Natural killer cell (primary cell): ENCODE data around the gene NFATC2IP. TPM values are rescaled to one million over a fixed set of nuclear protein-coding genes. Genes with fewer than 3 reads are reported as not detected.

Source experiments
- ATAC-seq, 3 donors: fragments of 150-1000 bp in 2 of 3; fragments of 200-7000 bp in 1 of 3; cut with Tn5 transposase; 1 replicate in 1 of 3; 2 replicates in 2 of 3; pipeline ENCODE4 v1.10.0; 2021; ENCODE audit warnings: mild to moderate bottlenecking in 2 of 3, moderate library complexity in 2 of 3
- DNase-seq, 2 donors: peaks; one replicate each; pipeline versions ENCODE4 v3.0.0 to v3.0.0-alpha.2; 2013 to 2021; ENCODE audit warnings: mixed read lengths in 1 of 2
- H3K27ac ChIP-seq: one replicate; pipeline ENCODE4 v1.5.1; 2013; ENCODE audit warnings: mild to moderate bottlenecking, low read length
- H3K27me3 ChIP-seq: one replicate; pipeline ENCODE4 v1.6.1; 2013; ENCODE audit warnings: low read length; ENCODE audit not compliant: control insufficient read depth, insufficient read depth
- H3K36me3 ChIP-seq: one replicate; pipeline ENCODE4 v1.6.1; 2013; ENCODE audit warnings: low read length; ENCODE audit not compliant: control insufficient read depth, insufficient read depth
- H3K4me1 ChIP-seq: one replicate; pipeline ENCODE4 v1.6.1; 2013; ENCODE audit warnings: low read length; ENCODE audit not compliant: control insufficient read depth, insufficient read depth
- H3K4me3 ChIP-seq: one replicate; pipeline ENCODE4 v1.5.1; 2013; ENCODE audit warnings: low read length
- H3K9me3 ChIP-seq: one replicate; pipeline ENCODE4 v1.6.1; 2013; ENCODE audit warnings: low read length; ENCODE audit not compliant: control insufficient read depth, insufficient read depth
- H3K27ac Mint-ChIP-seq, 2 donors: one replicate each; pipeline ENCODE4 v1.8.0; 2022; ENCODE audit warnings: mild to moderate bottlenecking in 2 of 2, mixed read lengths in 2 of 2, moderate library complexity in 1 of 2
- H3K27me3 Mint-ChIP-seq, 2 donors: one replicate each; pipeline ENCODE4 v1.8.0; 2022; ENCODE audit warnings: low read depth in 2 of 2, mixed read lengths in 2 of 2
- H3K36me3 Mint-ChIP-seq: one replicate; pipeline ENCODE4 v1.8.0; 2022; ENCODE audit warnings: mixed read lengths
- H3K4me1 Mint-ChIP-seq, 2 donors: one replicate each; pipeline ENCODE4 v1.8.0; 2022; ENCODE audit warnings: mixed read lengths in 2 of 2
- H3K4me3 Mint-ChIP-seq: one replicate; pipeline ENCODE4 v1.8.0; 2022; ENCODE audit warnings: mild to moderate bottlenecking, moderate library complexity, mixed read lengths
- H3K9me3 Mint-ChIP-seq, 2 donors: one replicate each; pipeline ENCODE4 v1.8.0; 2022; ENCODE audit warnings: mixed read lengths in 2 of 2
- WGBS: methylation state at CpG from one replicate; pipeline ENCODE4 v1.1.7; 2013; ENCODE audit warnings: missing lambda C conversion rate; ENCODE audit not compliant: insufficient coverage; 5-methylcytosine and 5-hydroxymethylcytosine counted together
- intact Hi-C: fragments of 100-400 bp; cut with micrococcal nuclease; formaldehyde crosslinking; loops from one replicate; pipeline ENCODE4 v1.14.2; 2022
- total RNA-seq, 4 donors: library from RNA; stranded (reverse); fragments of 120-200 nt in 1 of 4; gene quantifications; one replicate each; pipeline versions ENCODE4 v1.2.3 to v1.2.4, GENCODE V29; 2013 to 2022
- TF ChIP-seq, protein P1 (sequence below): fragments of 200-600 bp; IDR thresholded peaks from one replicate; pipeline ENCODE4 v1.8.0; 2022; ENCODE audit warnings: antibody characterized with exemption

Gene NFATC2IP
- total RNA-seq, 3 donors from 2014 or later (not counting 1 experiment from before 2014, with no cell fraction given) = 87.1 to 132 (median 108) TPM

DNA sequence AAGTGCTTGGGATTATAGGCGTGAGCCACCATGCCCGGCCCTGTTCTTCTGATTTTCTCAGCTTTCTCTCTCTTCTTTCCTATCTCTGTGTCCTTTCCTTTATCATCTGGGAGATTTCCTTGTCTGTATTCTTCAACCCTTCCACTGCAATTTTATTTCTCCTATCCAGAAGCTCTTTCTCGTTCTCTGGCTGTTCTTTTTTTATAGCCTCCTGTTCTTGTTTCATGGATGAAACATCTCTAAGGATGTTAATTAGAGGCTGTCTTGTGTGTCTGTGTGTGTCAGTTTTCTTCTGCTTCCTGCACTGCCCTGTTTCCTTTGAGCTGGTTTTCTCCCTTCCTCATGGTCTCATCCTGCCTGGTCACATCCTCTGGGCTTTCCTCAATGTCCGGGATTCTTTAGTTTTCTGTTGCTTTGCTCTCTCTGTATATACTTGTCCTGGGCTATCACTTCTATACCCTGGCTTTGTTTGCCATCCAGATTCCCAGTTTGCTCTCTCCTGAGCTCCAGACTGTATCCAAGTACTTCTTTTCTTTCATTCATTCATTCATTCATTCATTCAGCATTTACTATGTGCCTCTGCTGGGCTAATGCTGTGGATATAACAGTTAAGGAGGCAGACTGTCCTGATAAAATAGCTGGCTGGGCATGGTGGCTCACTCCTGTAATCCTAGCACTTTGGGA, 36.6 kb downstream of the NFATC2IP start:
- Histone ChIP-seq H3K4me1 (peaks cover 71% of the 10 kb centered on the region), H3K27ac (peak overlapping the region; percentile 21), H3K9me3 (no peaks in the 10 kb centered on the region), H3K4me3 (peak overlapping the region; percentile 70), H3K36me3 (peaks cover 41% of the 10 kb centered on the region), H3K27me3 (no peaks in the 10 kb centered on the region)
- DNase-seq = peak in 1 of 2 donors; percentile 26
- no peak for ATAC-seq
- intact Hi-C loops = no loop called here
- Mint-ChIP-seq H3K4me3 (peak overlapping the region; percentile 84), H3K9me3 (peaks cover 0 to 5% of the 10 kb centered on the region in 2 donors), H3K36me3 (no peaks in the 10 kb centered on the region), H3K27ac (peak overlapping the region; percentile 71 to 97), H3K4me1 (peaks cover 29 to 70% of the 10 kb centered on the region in 2 donors), H3K27me3 (no peaks in the 10 kb centered on the region)
- 90% methylated on average over 4 of the region's 4 CpGs for WGBS
- TF ChIP-seq, protein P1, sequence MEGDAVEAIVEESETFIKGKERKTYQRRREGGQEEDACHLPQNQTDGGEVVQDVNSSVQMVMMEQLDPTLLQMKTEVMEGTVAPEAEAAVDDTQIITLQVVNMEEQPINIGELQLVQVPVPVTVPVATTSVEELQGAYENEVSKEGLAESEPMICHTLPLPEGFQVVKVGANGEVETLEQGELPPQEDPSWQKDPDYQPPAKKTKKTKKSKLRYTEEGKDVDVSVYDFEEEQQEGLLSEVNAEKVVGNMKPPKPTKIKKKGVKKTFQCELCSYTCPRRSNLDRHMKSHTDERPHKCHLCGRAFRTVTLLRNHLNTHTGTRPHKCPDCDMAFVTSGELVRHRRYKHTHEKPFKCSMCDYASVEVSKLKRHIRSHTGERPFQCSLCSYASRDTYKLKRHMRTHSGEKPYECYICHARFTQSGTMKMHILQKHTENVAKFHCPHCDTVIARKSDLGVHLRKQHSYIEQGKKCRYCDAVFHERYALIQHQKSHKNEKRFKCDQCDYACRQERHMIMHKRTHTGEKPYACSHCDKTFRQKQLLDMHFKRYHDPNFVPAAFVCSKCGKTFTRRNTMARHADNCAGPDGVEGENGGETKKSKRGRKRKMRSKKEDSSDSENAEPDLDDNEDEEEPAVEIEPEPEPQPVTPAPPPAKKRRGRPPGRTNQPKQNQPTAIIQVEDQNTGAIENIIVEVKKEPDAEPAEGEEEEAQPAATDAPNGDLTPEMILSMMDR = no peak

DNA sequence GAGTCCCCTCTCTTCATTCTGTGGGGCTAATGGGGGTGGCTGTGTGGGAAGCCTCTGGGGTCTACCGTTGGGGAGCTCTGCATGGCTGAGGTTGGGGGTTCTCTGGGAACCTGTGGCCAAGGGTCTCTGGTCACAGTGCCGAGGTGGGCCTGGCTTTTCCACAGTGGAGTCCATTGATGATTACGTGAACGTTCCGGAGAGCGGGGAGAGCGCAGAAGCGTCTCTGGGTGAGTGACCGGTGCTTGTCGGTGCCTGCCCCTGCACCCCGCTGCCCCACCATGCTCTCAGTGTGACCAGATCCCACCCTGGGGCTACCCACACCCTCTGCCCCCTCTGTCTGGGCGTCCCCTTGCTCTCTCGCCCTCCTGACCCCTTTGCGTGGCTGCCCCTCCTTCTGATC, 38.6 kb downstream of the NFATC2IP start:
- Mint-ChIP-seq H3K36me3 (no peaks in the 10 kb centered on the region), H3K9me3 (peaks cover 0 to 5% of the 10 kb centered on the region in 2 donors), H3K4me3 (no peak overlapping the region), H3K27ac (peak overlapping the region in 1 of 2 donors; percentile 97), H3K27me3 (no peaks in the 10 kb centered on the region), H3K4me1 (peaks cover 17 to 55% of the 10 kb centered on the region in 2 donors)
- no peak for ATAC-seq
- 95% methylated on average over 14 of the region's 14 CpGs for WGBS
- Histone ChIP-seq H3K4me1 (peaks cover 56% of the 10 kb centered on the region), H3K4me3 (no peak overlapping the region), H3K27ac (peak overlapping the region; percentile 9), H3K27me3 (no peaks in the 10 kb centered on the region), H3K9me3 (no peaks in the 10 kb centered on the region), H3K36me3 (peaks cover 39% of the 10 kb centered on the region)
- intact Hi-C loops = no loop called here
- TF ChIP-seq, protein P1 = no peak
- no peak for DNase-seq

DNA sequence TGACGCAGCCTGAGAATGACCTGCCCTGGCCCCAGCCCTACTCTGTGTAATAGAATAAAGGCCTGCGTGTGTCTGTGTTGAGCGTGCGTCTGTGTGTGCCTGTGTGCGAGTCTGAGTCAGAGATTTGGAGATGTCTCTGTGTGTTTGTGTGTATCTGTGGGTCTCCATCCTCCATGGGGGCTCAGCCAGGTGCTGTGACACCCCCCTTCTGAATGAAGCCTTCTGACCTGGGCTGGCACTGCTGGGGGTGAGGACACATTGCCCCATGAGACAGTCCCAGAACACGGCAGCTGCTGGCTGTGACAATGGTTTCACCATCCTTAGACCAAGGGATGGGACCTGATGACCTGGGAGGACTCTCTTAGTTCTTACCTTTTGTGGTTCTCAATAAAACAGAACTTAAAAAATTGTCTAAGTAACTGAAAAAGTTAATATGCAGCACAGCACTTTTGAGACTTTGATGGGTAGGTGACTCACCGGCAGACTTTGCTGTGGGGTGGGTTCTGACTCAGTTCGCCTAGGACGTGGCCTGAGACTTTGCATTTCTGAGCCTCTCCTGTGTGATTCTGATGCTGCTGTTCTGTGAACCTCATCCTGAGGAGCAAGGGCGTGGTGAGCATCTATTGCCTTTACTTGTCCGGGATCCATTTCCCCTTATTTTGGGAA, 39.8 kb downstream of the NFATC2IP start:
- H3K36me3 ChIP-seq = peaks cover 39% of the 10 kb centered on the region
- peak overlapping the region; percentile 62 to 97 for H3K27ac Mint-ChIP-seq
- peaks cover 0 to 5% of the 10 kb centered on the region in 2 donors for H3K9me3 Mint-ChIP-seq
- H3K36me3 Mint-ChIP-seq = no peaks in the 10 kb centered on the region
- no peak overlapping the region for H3K27ac ChIP-seq
- H3K27me3 Mint-ChIP-seq = no peaks in the 10 kb centered on the region
- intact Hi-C loops = no loop called here
- WGBS = 86% methylated on average over 11 of the region's 11 CpGs
- ATAC-seq (no peak), DNase-seq (peak in 1 of 2 donors; percentile 60)
- peaks cover 10 to 48% of the 10 kb centered on the region in 2 donors for H3K4me1 Mint-ChIP-seq
- H3K4me3 ChIP-seq = no peak overlapping the region
- TF ChIP-seq, protein P1 = no peak
- no peaks in the 10 kb centered on the region for H3K9me3 ChIP-seq
- H3K4me3 Mint-ChIP-seq = no peak overlapping the region
- no peaks in the 10 kb centered on the region for H3K27me3 ChIP-seq
- H3K4me1 ChIP-seq = peaks cover 45% of the 10 kb centered on the region
